ENCODE measurements around the gene SDF4.

The SDF4 gene

DNA sequence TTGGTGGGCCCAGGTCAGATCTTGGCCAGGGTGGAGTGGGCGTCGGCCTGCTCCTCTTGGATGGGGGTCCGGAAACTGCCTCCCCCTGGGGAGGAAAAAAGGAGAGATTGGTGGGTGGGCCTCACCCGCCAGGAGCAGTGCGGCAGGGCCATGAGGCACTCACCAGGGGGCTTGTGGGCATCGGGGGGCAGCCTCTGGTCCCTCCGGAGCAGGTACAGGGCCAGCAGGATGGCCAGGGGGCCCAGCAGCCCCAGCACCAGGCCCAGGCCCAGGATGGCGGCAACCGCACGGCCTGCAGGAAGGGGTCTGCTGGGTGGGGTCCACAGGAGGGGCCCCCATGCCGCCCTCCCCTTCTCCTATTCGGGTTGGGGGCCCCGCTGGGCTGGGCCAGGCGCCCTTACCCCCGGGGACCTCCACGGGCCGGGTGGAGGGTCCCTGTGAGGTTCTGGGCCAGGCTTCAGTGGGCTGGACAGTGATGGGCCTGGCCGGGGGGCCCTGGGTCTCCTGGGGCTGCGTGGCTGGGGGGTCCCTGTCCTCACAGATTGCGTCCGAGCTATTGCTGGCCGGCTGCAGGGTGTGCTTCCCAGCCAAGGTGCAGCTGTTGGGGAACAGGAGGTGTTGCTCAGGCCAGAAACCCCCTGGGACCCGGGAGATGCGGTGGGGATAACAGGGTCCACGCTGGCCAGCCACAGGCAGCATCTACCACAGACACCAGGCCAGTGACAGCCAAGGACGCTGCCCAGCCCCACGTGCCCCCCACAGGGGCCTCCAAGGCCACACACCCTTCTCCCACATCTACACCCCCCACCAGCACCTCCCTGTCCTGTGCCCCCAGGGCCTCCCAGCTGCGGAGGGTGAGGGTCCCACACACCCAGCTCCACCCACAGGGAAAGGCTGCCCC is 20.0 kb downstream of the SDF4 start:
- H3K27ac ChIP-seq (ENCODE audit: poor library complexity, severe bottlenecking), result no peak overlapping the region
- peaks cover 2% of the 10 kb centered on the region for H3K27me3 ChIP-seq (ENCODE audit: insufficient read depth, poor library complexity, severe bottlenecking)
- TF ChIP-seq, protein P1, sequence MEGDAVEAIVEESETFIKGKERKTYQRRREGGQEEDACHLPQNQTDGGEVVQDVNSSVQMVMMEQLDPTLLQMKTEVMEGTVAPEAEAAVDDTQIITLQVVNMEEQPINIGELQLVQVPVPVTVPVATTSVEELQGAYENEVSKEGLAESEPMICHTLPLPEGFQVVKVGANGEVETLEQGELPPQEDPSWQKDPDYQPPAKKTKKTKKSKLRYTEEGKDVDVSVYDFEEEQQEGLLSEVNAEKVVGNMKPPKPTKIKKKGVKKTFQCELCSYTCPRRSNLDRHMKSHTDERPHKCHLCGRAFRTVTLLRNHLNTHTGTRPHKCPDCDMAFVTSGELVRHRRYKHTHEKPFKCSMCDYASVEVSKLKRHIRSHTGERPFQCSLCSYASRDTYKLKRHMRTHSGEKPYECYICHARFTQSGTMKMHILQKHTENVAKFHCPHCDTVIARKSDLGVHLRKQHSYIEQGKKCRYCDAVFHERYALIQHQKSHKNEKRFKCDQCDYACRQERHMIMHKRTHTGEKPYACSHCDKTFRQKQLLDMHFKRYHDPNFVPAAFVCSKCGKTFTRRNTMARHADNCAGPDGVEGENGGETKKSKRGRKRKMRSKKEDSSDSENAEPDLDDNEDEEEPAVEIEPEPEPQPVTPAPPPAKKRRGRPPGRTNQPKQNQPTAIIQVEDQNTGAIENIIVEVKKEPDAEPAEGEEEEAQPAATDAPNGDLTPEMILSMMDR (IDR thresholded peaks at IDR 0.05; ENCODE audit: poor library complexity, severe bottlenecking), result no peak
- peak; percentile 46 for DNase-seq (ENCODE audit: low spot score)
- peaks cover 4% of the 10 kb centered on the region for H3K36me3 ChIP-seq (ENCODE audit: low read depth)
- no peaks in the 10 kb centered on the region for H3K9me3 ChIP-seq (ENCODE audit: severe bottlenecking)
- no peak overlapping the region for H3K4me3 ChIP-seq (ENCODE audit: severe bottlenecking)
- H3K4me1 ChIP-seq (ENCODE audit: insufficient read depth, poor library complexity, severe bottlenecking), result no peaks in the 10 kb centered on the region
- no peak for ATAC-seq (ENCODE audit: low read depth)

DNA sequence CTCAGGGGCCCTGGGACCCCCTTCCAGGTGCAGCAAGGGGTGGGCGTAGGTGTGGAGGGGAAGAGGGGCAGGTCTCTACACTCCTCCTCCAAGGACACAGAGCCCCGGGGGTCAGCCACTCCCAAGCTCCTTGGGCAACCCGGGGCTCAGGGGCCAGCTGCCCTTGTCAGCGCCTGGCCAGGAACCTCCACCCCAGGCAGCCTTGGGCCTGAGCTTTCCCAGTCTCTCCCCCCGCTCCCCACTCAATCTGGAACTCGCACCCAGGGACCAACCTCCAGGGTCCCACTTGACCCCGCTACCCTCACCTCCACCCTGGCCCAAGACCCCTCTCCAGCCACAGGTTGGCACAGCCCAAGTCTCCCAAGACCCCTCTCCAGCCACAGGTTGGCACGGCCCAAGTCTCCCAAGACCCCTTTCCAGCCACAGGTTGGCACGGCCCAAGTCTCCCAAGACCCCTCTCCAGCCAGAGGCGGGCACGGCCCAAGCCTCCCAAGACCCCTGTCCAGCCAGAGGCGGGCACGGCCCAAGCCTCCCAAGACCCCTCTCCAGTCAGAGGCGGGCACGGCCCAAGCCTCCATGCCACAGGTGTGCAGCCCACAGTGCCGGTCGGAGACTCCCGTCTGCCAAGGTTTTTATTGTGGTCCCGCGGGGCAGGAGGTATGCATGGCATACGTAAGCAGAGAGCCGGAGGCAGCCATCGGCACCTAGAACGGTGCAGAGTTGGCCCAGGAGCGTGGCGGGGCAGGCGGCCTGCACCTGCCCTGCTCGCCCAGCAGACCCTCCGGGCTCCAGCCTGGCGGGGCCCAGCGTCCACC is 20.9 kb downstream of the SDF4 start:
- Histone ChIP-seq H3K4me3 (ENCODE audit: severe bottlenecking) (no peak overlapping the region), H3K36me3 (ENCODE audit: low read depth) (no peaks in the 10 kb centered on the region; the same call in 1 of the 2 replicates), H3K27me3 (ENCODE audit: insufficient read depth, poor library complexity, severe bottlenecking) (peaks cover 8% of the 10 kb centered on the region), H3K4me1 (ENCODE audit: insufficient read depth, poor library complexity, severe bottlenecking) (no peaks in the 10 kb centered on the region), H3K9me3 (ENCODE audit: severe bottlenecking) (no peaks in the 10 kb centered on the region), H3K27ac (ENCODE audit: poor library complexity, severe bottlenecking) (no peak overlapping the region)
- peak; percentile 69 for DNase-seq (ENCODE audit: low spot score)
- TF ChIP-seq, protein P1 (IDR thresholded peaks at IDR 0.05; ENCODE audit: poor library complexity, severe bottlenecking), result no peak
- no peak for ATAC-seq (ENCODE audit: low read depth)

DNA sequence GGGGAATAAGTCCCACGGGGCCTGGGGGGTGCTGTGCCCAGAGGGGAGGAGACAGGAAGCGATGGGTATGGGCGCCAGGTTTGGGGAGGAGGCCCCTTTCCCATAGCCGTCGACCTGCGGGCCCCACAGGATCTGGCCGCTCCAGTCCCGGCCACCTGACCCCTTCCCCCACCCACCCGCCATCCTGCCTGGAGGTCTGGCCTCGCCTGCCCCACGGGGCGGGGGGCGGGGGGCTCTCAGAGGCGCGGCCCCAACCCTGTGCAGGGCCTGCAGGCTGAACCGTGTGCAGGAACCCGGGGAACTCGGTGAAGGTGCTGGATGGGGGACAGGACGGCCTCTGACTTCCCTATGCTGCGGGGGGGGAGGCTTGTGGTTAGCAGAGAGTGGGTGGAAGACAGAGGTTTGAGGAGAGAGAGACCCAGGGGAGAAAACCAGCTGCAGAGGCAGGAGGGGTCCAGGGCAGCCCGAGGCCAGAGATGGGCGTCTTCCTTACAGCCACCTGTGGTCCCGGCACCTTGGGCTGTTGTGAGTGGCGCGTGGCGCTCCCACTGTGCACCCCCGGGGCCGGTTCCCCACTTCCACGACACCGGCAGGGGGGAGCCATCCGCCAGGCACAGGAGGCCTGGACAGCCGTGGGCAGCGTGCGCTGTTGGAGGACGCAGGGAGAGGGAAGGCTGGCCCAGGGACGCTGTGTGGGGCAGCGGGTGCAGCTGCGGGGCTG is 22.9 kb downstream of the SDF4 start:
- H3K4me3 ChIP-seq (ENCODE audit: severe bottlenecking), result no peak overlapping the region
- TF ChIP-seq, protein P1 (IDR thresholded peaks at IDR 0.05; ENCODE audit: poor library complexity, severe bottlenecking), result no peak
- peak; percentile 66 for DNase-seq (ENCODE audit: low spot score)
- no peaks in the 10 kb centered on the region for H3K9me3 ChIP-seq (ENCODE audit: severe bottlenecking)
- H3K27ac ChIP-seq (ENCODE audit: poor library complexity, severe bottlenecking), result no peak overlapping the region
- H3K4me1 ChIP-seq (ENCODE audit: insufficient read depth, poor library complexity, severe bottlenecking), result no peaks in the 10 kb centered on the region
- no peak for ATAC-seq (ENCODE audit: low read depth)
- peaks cover 8% of the 10 kb centered on the region for H3K27me3 ChIP-seq (ENCODE audit: insufficient read depth, poor library complexity, severe bottlenecking)
- no peaks in the 10 kb centered on the region for H3K36me3 ChIP-seq (ENCODE audit: low read depth)

DNA sequence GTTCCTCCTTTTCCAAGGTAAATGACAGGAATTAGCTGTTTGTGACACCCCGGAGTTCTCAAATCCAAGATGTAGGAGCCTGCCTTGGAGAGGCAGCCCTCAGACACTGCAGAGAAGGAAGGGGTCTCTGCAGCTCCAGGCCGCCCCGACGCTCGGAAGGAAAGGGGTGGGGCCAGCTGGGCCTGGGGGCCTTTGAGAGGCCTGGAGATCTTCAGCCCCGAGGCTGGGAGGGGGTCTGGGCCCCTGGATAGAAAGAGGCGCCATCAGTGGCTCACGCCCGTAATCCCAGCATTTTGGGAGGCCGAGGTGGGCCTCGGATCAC is 24.3 kb downstream of the SDF4 start:
- Histone ChIP-seq H3K9me3 (ENCODE audit: severe bottlenecking) (no peaks in the 10 kb centered on the region), H3K27ac (ENCODE audit: poor library complexity, severe bottlenecking) (no peak overlapping the region), H3K4me1 (ENCODE audit: insufficient read depth, poor library complexity, severe bottlenecking) (no peaks in the 10 kb centered on the region), H3K27me3 (ENCODE audit: insufficient read depth, poor library complexity, severe bottlenecking) (peaks cover 8% of the 10 kb centered on the region), H3K36me3 (ENCODE audit: low read depth) (no peaks in the 10 kb centered on the region), H3K4me3 (ENCODE audit: severe bottlenecking) (no peak overlapping the region)
- ATAC-seq (ENCODE audit: low read depth) (no peak), DNase-seq (ENCODE audit: low spot score) (no peak)
- TF ChIP-seq, protein P1 (IDR thresholded peaks at IDR 0.05; ENCODE audit: poor library complexity, severe bottlenecking), result no peak
